GM18511 (cell line): Measurements from ENCODE around the gene CEP72.
"Not testable (repeated sequence)": the region's sequence is repeated elsewhere in the genome, so short reads cannot be mapped to it uniquely, and the experiment has no call there.

Experiments
- ATAC-seq: cut with Tn5 transposase; IDR thresholded peaks from one replicate; pipeline ENCODE4 v1.9.1; 2021; ENCODE audit warnings: mild to moderate bottlenecking, moderate library complexity; ENCODE audit not compliant: unreplicated experiment

Gene CEP72

GRCh38 chr5:680836-681235 lies 68.7 kb downstream of the CEP72 start:
- not testable (repeated sequence) for ATAC-seq

GRCh38 chr5:681317-682191 lies 69.4 kb downstream of the CEP72 start:
- ATAC-seq, result not testable (repeated sequence)

GRCh38 chr5:682216-682615 lies 70.1 kb downstream of the CEP72 start:
- ATAC-seq, result not testable (repeated sequence)

- not testable (repeated sequence) for ATAC-seq
Observed at GRCh38 chr5:682651-683358, 70.7 kb downstream of the CEP72 start.

GRCh38 chr5:683551-684481 lies 71.7 kb downstream of the CEP72 start:
- no peak for ATAC-seq

GRCh38 chr5:684751-685216 lies 72.6 kb downstream of the CEP72 start:
- no peak for ATAC-seq

GRCh38 chr5:685262-686171 lies 73.4 kb downstream of the CEP72 start:
- ATAC-seq, result no peak

- ATAC-seq, result not testable (repeated sequence)
Observed at GRCh38 chr5:686172-686523, 74.0 kb downstream of the CEP72 start.

GRCh38 chr5:686936-687335 lies 74.8 kb downstream of the CEP72 start:
- not testable (repeated sequence) for ATAC-seq

- ATAC-seq, result not testable (repeated sequence)
Observed at GRCh38 chr5:688348-689010, 76.3 kb downstream of the CEP72 start.

GRCh38 chr5:690293-690692 lies 78.2 kb downstream of the CEP72 start:
- not testable (repeated sequence) for ATAC-seq

GRCh38 chr5:691049-691448 lies 78.9 kb downstream of the CEP72 start:
- not testable (repeated sequence) for ATAC-seq

- ATAC-seq, result no peak
Observed at GRCh38 chr5:691817-692528, 79.8 kb downstream of the CEP72 start.

GRCh38 chr5:692529-693041 lies 80.4 kb downstream of the CEP72 start:
- peak; percentile 19 for ATAC-seq

GRCh38 chr5:693271-694041 lies 81.3 kb downstream of the CEP72 start, which contains the start of gene TPPP:
Gene TPPP (minus strand): TSS chr5:693352. CDS start chr5:678060, 15,292 bp downstream.
- ATAC-seq, result peak; percentile 81

GRCh38 chr5:694042-694431 lies 81.9 kb downstream of the CEP72 start:
- ATAC-seq, result not testable (repeated sequence)

GRCh38 chr5:695475-695874 lies 83.3 kb downstream of the CEP72 start:
- not testable (repeated sequence) for ATAC-seq

GRCh38 chr5:696191-696590 lies 84.1 kb downstream of the CEP72 start:
- not testable (repeated sequence) for ATAC-seq
